ENCODE results near the gene MINAR2.

DNA sequence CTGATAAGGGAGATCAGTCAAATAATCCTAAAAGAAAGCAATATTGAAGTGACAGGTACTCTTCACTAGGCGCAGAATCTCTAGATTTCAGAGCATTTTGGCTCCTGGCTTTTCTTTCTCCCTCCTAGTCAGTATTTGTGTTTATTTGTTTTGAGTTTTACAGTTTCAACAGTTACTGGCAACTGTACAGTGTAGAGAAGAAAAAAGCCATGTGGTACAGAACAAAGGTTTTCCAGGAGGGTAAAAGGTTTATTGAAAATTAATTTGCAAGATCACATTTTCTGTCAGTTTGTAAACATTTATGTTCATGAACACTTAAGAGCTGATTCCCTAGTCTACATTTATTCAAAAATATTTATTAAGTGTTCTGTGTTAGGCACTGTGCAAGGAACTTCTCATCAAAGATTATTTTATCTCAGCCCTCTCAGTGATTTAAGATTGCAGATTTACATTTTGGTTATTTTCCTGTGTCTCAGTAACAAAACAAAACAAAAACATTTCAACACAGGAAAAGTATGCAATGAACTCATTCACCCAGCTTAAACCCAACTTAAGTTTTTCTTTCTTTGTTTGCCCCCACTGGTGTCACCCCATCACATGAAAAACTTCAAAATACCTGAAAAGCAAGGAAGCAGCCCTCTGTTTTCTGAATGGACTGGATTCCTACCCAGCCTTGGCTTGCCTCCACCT, 12.9 kb downstream of the MINAR2 start:
- TF ChIP-seq POLR2A (IDR thresholded peaks at IDR 0.05; ENCODE audit: low read depth, low read length): no peak
- TF ChIP-seq TAF1 (IDR thresholded peaks at IDR 0.05; ENCODE audit: low read depth, low read length): no peak
- TF ChIP-seq POLR2AphosphoS5 (IDR thresholded peaks at IDR 0.05; ENCODE audit: low read depth, low read length): no peak

Data from GM12891 (cell line).